H1 (cell line): ENCODE results near the gene SUPT4H1. TPM values are rescaled to one million over a fixed set of nuclear protein-coding genes. Genes with fewer than 3 reads are reported as not detected.
A peak's percentile ranks its signal among the peaks of the same experiment; 100 is the strongest.

Source experiments
- CTCF ChIA-PET: fragments of 300-600 bp; sonication (Branson Sonifier 250); formaldehyde crosslinking; loops from one replicate; lab custom pipeline; 2021; ENCODE audit not compliant: partially characterized antibody; lab: Charles Lee
- POLR2A ChIA-PET: fragments of 300-600 bp; sonication (Branson Sonifier 250); formaldehyde crosslinking; loops from one replicate; lab custom pipeline; 2021; ENCODE audit warnings: inconsistent platforms; ENCODE audit not compliant: partially characterized antibody; lab: Charles Lee
- DNase-seq, 2 experiments: peaks; one replicate each; pipeline versions ENCODE4 v3.0.0 to v3.0.0-alpha.2; 2010 to 2022; ENCODE audit warnings: low spot score in 2 of 2, low read depth in 1 of 2, mixed read lengths in 1 of 2
- FAIRE-seq: peaks from 2 replicates; lab custom pipeline; 2011; peaks lifted over from hg19 to GRCh38; lab: Jason Lieb, UNC
- H2AFZ ChIP-seq: 2 replicates; pipeline ENCODE4 v1.8.1; 2012; ENCODE audit warnings: low read length, inconsistent platforms
- H2AK5ac ChIP-seq: 2 replicates; pipeline ENCODE4 v1.6.1; 2013; ENCODE audit warnings: low read depth, low read length
- H2BK120ac ChIP-seq: replicated peaks from 2 replicates; pipeline ENCODE3; 2013; ENCODE audit warnings: low read depth, low read length, inconsistent platforms
- H2BK12ac ChIP-seq: 2 replicates; pipeline ENCODE4 v1.6.1; 2013; ENCODE audit warnings: low read depth, low read length
- H2BK15ac ChIP-seq: 2 replicates; pipeline ENCODE4 v1.6.1; 2013; ENCODE audit warnings: low read length
- H2BK20ac ChIP-seq: 2 replicates; pipeline ENCODE4 v1.6.1; 2013; ENCODE audit warnings: low read length
- H2BK5ac ChIP-seq: 2 replicates; pipeline ENCODE4 v1.6.1; 2013; ENCODE audit warnings: low read depth, low read length
- H3K14ac ChIP-seq: 2 replicates; pipeline ENCODE4 v1.6.1; 2013; ENCODE audit warnings: inconsistent platforms; ENCODE audit not compliant: insufficient read length
- H3K18ac ChIP-seq: 2 replicates; pipeline ENCODE4 v1.6.1; 2013; ENCODE audit warnings: low read length; ENCODE audit errors: extremely low read depth
- H3K23ac ChIP-seq: 2 replicates; pipeline ENCODE4 v1.6.1; 2013; ENCODE audit warnings: inconsistent platforms; ENCODE audit not compliant: insufficient read length
- H3K23me2 ChIP-seq: 2 replicates; pipeline ENCODE4 v1.6.1; 2013; ENCODE audit warnings: low read depth, low read length
- H3K27ac ChIP-seq: 2 replicates; pipeline ENCODE4 v1.6.1; 2011; ENCODE audit warnings: low read depth, low read length, inconsistent platforms
- H3K27me3 ChIP-seq, 4 experiments: replicated peaks in 1 of 4; 1 replicate in 1 of 4; 2 replicates in 3 of 4; pipeline versions ENCODE4 v1.6.1 to v1.8.1; 2011 to 2013; ENCODE audit warnings: low read length in 3 of 4, mild to moderate bottlenecking in 3 of 4, inconsistent platforms in 2 of 4, mixed read lengths in 2 of 4, moderate library complexity in 1 of 4; ENCODE audit not compliant: control insufficient read depth in 3 of 4, insufficient read depth in 3 of 4; ENCODE audit errors: extremely low read depth in 1 of 4
- H3K36me3 ChIP-seq, 4 experiments: 2 replicates each; pipeline versions ENCODE4 v1.6.1 to v1.8.1; 2011 to 2013; ENCODE audit warnings: mild to moderate bottlenecking in 4 of 4, low read length in 3 of 4, moderate library complexity in 2 of 4, control low read depth in 1 of 4, inconsistent platforms in 1 of 4; ENCODE audit not compliant: insufficient read depth in 4 of 4, control insufficient read depth in 2 of 4
- H3K4ac ChIP-seq: replicated peaks from 2 replicates; pipeline ENCODE3; 2013; ENCODE audit warnings: low read length, low read depth, mixed read lengths, inconsistent platforms; ENCODE audit not compliant: insufficient read length
- H3K4me1 ChIP-seq, 4 experiments: replicated peaks in 1 of 4; 1 replicate in 1 of 4; 2 replicates in 3 of 4; pipeline versions ENCODE4 v1.6.1 to v1.8.1; 2011 to 2013; ENCODE audit warnings: low read length in 3 of 4, inconsistent platforms in 2 of 4, mixed read lengths in 1 of 4; ENCODE audit not compliant: insufficient read depth in 4 of 4, control insufficient read depth in 3 of 4
- H3K4me2 ChIP-seq, 2 experiments: 2 replicates each; pipeline versions ENCODE4 v1.6.1 to v1.8.1; 2011 to 2013; ENCODE audit warnings: low read depth in 2 of 2, low read length in 2 of 2, control low read depth in 1 of 2, inconsistent platforms in 1 of 2, mild to moderate bottlenecking in 1 of 2; ENCODE audit not compliant: insufficient read depth in 1 of 2
- H3K4me3 ChIP-seq, 4 experiments: fragments of 200-600, 300-600 bp in 1 of 4; sonication (generic), shearing (Covaris generic), sonication (Bioruptor Twin) in 1 of 4; 2 replicates each; pipeline versions ENCODE4 v1.5.1 to v1.8.1; 2011 to 2016; ENCODE audit warnings: low read length in 4 of 4, low read depth in 3 of 4, control low read depth in 2 of 4, inconsistent platforms in 2 of 4, mild to moderate bottlenecking in 2 of 4, mixed read lengths in 1 of 4, moderate library complexity in 1 of 4; ENCODE audit not compliant: insufficient read depth in 2 of 4; ENCODE audit errors: extremely low read depth in 1 of 4
- H3K56ac ChIP-seq: replicated peaks from 2 replicates; pipeline ENCODE3; 2013; ENCODE audit warnings: low read depth, mild to moderate bottlenecking, mixed read lengths, low read length, inconsistent platforms; ENCODE audit not compliant: insufficient read length
- H3K79me1 ChIP-seq: 2 replicates; pipeline ENCODE4 v1.6.1; 2013; ENCODE audit warnings: low read depth, low read length, control low read depth
- H3K79me2 ChIP-seq, 2 experiments: 2 replicates each; pipeline versions ENCODE4 v1.6.1 to v1.8.1; 2012 to 2013; ENCODE audit warnings: low read length in 2 of 2, mild to moderate bottlenecking in 2 of 2, inconsistent platforms in 1 of 2; ENCODE audit not compliant: insufficient read depth in 2 of 2, control insufficient read depth in 1 of 2
- H3K9ac ChIP-seq, 4 experiments: replicated peaks in 1 of 4; 1 replicate in 1 of 4; 2 replicates in 3 of 4; pipeline versions ENCODE4 v1.6.1 to v1.8.1; 2011 to 2013; ENCODE audit warnings: low read depth in 3 of 4, low read length in 3 of 4, control low read depth in 2 of 4, mild to moderate bottlenecking in 2 of 4, moderate library complexity in 2 of 4, inconsistent platforms in 1 of 4; ENCODE audit errors: extremely low read depth in 1 of 4
- H3K9me3 ChIP-seq, 2 experiments: 2 replicates each; pipeline versions ENCODE4 v1.6.1 to v1.8.1; 2012 to 2013; ENCODE audit warnings: mild to moderate bottlenecking in 2 of 2, moderate library complexity in 2 of 2, control low read depth in 1 of 2, inconsistent platforms in 1 of 2, low read depth in 1 of 2, low read length in 1 of 2, mixed read lengths in 1 of 2; ENCODE audit not compliant: insufficient read depth in 2 of 2
- H4K20me1 ChIP-seq, 2 experiments: replicated peaks in 1 of 2; 2 replicates each; pipeline versions ENCODE3 to v1.8.1; 2011 to 2013; ENCODE audit warnings: inconsistent platforms in 2 of 2, low read length in 2 of 2, mild to moderate bottlenecking in 1 of 2; ENCODE audit not compliant: insufficient read depth in 2 of 2, control insufficient read depth in 1 of 2
- H4K5ac ChIP-seq: 2 replicates; pipeline ENCODE4 v1.6.1; 2013; ENCODE audit warnings: low read length, low read depth, mixed read lengths, inconsistent platforms; ENCODE audit not compliant: insufficient read length
- H4K8ac ChIP-seq: 2 replicates; pipeline ENCODE4 v1.8.0; 2013; ENCODE audit warnings: mild to moderate bottlenecking, moderate library complexity, low read length, inconsistent platforms; ENCODE audit not compliant: insufficient read depth; ENCODE audit errors: extremely low read depth
- H4K91ac ChIP-seq: replicated peaks from 2 replicates; pipeline ENCODE3; 2013; ENCODE audit warnings: low read length, mixed read lengths, inconsistent platforms; ENCODE audit not compliant: insufficient read length
- GTF2F1 ChIP-seq: IDR thresholded peaks from 2 replicates; pipeline ENCODE4 v1.6.1; 2012; ENCODE audit warnings: low read depth, low read length, improper control_type of control experiment, borderline replicate concordance
- MAFK ChIP-seq: IDR thresholded peaks from 2 replicates; pipeline ENCODE4 v1.6.1; 2012; ENCODE audit warnings: low read depth, mild to moderate bottlenecking, improper control_type of control experiment, low read length
- PHF8 ChIP-seq: fragments of 200-600 bp; sonication (generic); conservative IDR thresholded peaks from 2 replicates; pipeline ENCODE4 v1.7.1; 2012; ENCODE audit warnings: low read depth, mild to moderate bottlenecking, inconsistent platforms, low read length, moderate library complexity
- WGBS, 2 experiments: shearing (Covaris generic) in 1 of 2; methylation state at CpG; one replicate each; pipeline versions ENCODE4 v1.1.6 to v1.1.7; 2013 to 2015; ENCODE audit warnings: low lambda C conversion rate in 2 of 2, mixed read lengths in 2 of 2, inconsistent platforms in 1 of 2, low coverage in 1 of 2, missing lambda C conversion rate in 1 of 2; ENCODE audit not compliant: insufficient replicate concordance in 2 of 2, insufficient coverage in 1 of 2, insufficient read length in 1 of 2; ENCODE audit errors: extremely low coverage in 1 of 2, missing lambda C conversion rate in 1 of 2; 5-methylcytosine and 5-hydroxymethylcytosine counted together
- polyA plus RNA-seq, 7 experiments: library from polyadenylated mRNA; depleted of rRNA in 3 of 7; stranded (reverse) in 5 of 7; unstranded in 2 of 7; fragments of >200 nt in 5 of 7; fragments of 200-250 nt in 2 of 7; gene quantifications; 1 replicate in 5 of 7; 2 replicates in 1 of 7; 4 replicates in 1 of 7; pipeline versions ENCODE4 v1.2.1 to v1.2.3, GENCODE V29; 2011 to 2013; ENCODE audit warnings: missing spikeins in 2 of 7, mixed read lengths in 2 of 7
- total RNA-seq: library from RNA; stranded (reverse); fragmentation: NEBNext Ultra II Directional; extraction: Animal tissue kit (Norgen Biotek cat#: 25700); gene quantifications from 2 replicates; pipeline ENCODE4 v1.2.1, GENCODE V29; 2021

Gene SUPT4H1
- total and polyA plus RNA-seq, 2 of the 8 experiments (the other 6 are each of a cell fraction or from before 2014, with no cell fraction given): 112 to 143 TPM

- H3K23me2 ChIP-seq: no peaks in the 10 kb centered on the region
- H2BK12ac ChIP-seq: 0 out of 2 replicates have a peak overlapping the region, but pooled peaks have one; percentile 35
- no peak overlapping the region for H2BK15ac ChIP-seq
- H3K14ac ChIP-seq: no peak overlapping the region
- no peak overlapping the region for H2AFZ ChIP-seq
- H2BK5ac ChIP-seq: 0 out of 2 replicates have a peak overlapping the region, but pooled peaks have one; percentile 9
- H3K36me3 ChIP-seq: no peaks in the 10 kb centered on the region; a peak in 1 of 8 replicates
- no peaks in the 10 kb centered on the region for H3K79me1 ChIP-seq
- 88% methylated on average over 5 of the region's 5 CpGs; no CpG with 5 or more reads in 1 of the 2 experiments for WGBS, 2 experiments
- no peak overlapping the region for H2BK120ac ChIP-seq
- H4K91ac ChIP-seq: no peak overlapping the region
- H3K4me3 ChIP-seq: no peak overlapping the region
- no peak overlapping the region for H3K56ac ChIP-seq
- POLR2A ChIA-PET: interaction anchor here (0.5 to 1.4 kb wide), 3 partner anchors 10 to 1156 kb away, joined by 3 read pairs; no protein-coding TSS in a partner anchor
- H4K5ac ChIP-seq: no peak overlapping the region
- H2BK20ac ChIP-seq: no peak overlapping the region
- H4K20me1 ChIP-seq: no peaks in the 10 kb centered on the region
- no peaks in the 10 kb centered on the region for H3K27me3 ChIP-seq
- peaks cover 5 to 15% (median 10%) of the 10 kb centered on the region in 4 experiments; a peak in 5 of 7 replicates for H3K4me1 ChIP-seq
- H3K79me2 ChIP-seq: no peaks in the 10 kb centered on the region
- no peak overlapping the region for H2AK5ac ChIP-seq
- H3K23ac ChIP-seq: no peak overlapping the region
- TF ChIP-seq PHF8 (no peak), MAFK (no peak), GTF2F1 (no peak)
- TF ChIP-seq, all 59 proteins: peak for 0
- Histone ChIP-seq H3K18ac (no peak overlapping the region), H3K4ac (no peak overlapping the region), H4K8ac (no peak overlapping the region), H3K9ac (no peak overlapping the region), H3K27ac (no peak overlapping the region), H3K9me3 (no peaks in the 10 kb centered on the region), H3K4me2 (no peak overlapping the region)
- CTCF ChIA-PET: interaction anchor here (0.6 to 3.1 kb wide), 9 partner anchors 9 to 69 kb away, joined by 3 to 12 read pairs (median 3); partner anchors contain the start of gene RNF43
- DNase-seq: no peak
- no peak for FAIRE-seq
Measured at GRCh38 chr17:58373003-58373402, 21.0 kb upstream of the SUPT4H1 start.
